ENCODE results near the gene EHMT2.
A peak's percentile ranks its signal among the peaks of the same experiment; 100 is the strongest.

EHMT2 gene

GRCh38 chr6:31836047-31836473 lies 61.4 kb downstream of the EHMT2 start:
- no peaks in the 10 kb centered on the region for H3K9me3 Mint-ChIP-seq
- H3K4me3 Mint-ChIP-seq = peak overlapping the region; percentile 99
- DNase-seq = no peak
- H3K27me3 Mint-ChIP-seq = no peaks in the 10 kb centered on the region
- H3K27ac Mint-ChIP-seq = peak overlapping the region; percentile 98
- peaks cover 37% of the 10 kb centered on the region for H3K4me1 Mint-ChIP-seq (ENCODE audit: low read depth)
- H3K36me3 Mint-ChIP-seq (ENCODE audit: low read depth) = peaks cover 78% of the 10 kb centered on the region

DNA sequence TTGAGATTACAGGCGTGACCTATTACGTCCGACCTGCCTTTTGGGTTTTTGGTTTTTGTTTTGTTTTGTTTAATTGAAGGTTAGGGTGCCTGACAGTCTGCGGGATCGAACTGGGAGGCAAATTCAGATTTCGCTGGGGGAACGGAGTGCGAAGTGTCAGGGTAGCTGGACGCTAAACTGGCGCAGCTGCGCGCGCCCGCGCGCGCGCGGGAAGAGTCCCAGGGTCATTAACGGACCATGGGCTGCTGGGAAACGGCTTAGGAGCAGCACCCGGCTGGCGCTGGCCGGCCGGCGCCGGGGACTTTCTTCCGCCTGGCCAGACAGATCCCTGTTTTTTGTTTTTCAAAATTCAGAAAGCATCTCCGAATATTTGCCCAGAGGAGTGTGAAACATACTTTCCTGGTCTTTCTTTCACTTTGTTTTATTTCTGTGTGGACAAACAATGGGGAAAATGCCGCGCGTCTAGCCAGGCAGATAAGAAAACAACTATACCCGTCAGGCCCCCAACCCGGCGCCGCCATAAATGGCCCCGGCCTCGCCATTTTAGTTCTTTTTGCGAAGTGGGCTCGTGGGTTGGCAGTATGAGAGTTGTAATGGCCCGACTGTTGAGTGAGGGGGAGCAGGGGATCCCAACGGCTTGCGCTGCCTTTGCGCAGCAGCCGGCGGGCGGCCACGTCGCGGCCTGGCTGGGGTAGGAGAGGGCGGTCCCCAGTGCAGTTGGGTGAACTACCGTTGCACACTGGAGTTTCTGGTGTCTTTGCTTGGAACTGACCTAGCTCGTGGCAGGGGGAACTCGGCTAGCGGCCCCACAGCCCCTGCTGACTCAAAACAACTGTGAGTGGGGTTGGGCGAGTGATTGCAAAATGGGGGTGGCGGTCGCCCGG lies 62.9 kb downstream of the EHMT2 start:
- peak; percentile 90 for DNase-seq
- Mint-ChIP-seq H3K4me3 (peak overlapping the region; percentile 99), H3K36me3 (ENCODE audit: low read depth) (peaks cover 77% of the 10 kb centered on the region), H3K4me1 (ENCODE audit: low read depth) (peaks cover 37% of the 10 kb centered on the region), H3K27me3 (no peaks in the 10 kb centered on the region), H3K27ac (peak overlapping the region; percentile 98), H3K9me3 (no peaks in the 10 kb centered on the region)

GRCh38 chr6:31831350-31832215 lies 65.9 kb downstream of the EHMT2 start:
- peaks cover 31% of the 10 kb centered on the region for H3K4me1 Mint-ChIP-seq (ENCODE audit: low read depth)
- peaks cover 53% of the 10 kb centered on the region for H3K36me3 Mint-ChIP-seq (ENCODE audit: low read depth)
- peak overlapping the region; percentile 88 for H3K4me3 Mint-ChIP-seq
- no peaks in the 10 kb centered on the region for H3K27me3 Mint-ChIP-seq
- no peaks in the 10 kb centered on the region for H3K9me3 Mint-ChIP-seq
- H3K27ac Mint-ChIP-seq = peak overlapping the region; percentile 89
- DNase-seq = no peak

DNA sequence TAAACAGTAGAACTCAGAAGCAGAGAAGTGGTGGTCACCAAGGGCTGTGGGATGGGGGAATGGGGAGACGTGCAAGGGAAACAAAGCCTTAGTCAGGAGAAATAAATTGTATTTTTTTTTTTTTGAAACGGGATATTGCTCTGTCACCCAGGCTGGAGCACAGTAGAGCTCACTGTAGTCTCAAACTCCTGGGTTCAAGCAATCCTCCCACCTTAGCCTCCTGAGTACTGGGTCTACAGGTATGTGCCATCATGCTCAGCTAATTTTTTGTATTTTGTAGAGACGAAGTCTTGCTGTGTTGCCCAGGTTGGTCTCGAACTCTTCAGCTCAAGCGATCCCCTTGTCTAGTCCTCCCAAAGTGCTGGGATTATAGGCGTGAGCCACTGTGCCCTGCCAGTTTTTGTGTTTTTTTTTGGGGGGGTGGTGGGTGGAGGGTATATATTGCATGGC lies 66.6 kb downstream of the EHMT2 start:
- Mint-ChIP-seq H3K27me3 (no peaks in the 10 kb centered on the region), H3K9me3 (no peaks in the 10 kb centered on the region), H3K27ac (peak overlapping the region; percentile 89), H3K4me1 (ENCODE audit: low read depth) (peaks cover 36% of the 10 kb centered on the region), H3K36me3 (ENCODE audit: low read depth) (peaks cover 46% of the 10 kb centered on the region), H3K4me3 (peak overlapping the region; percentile 88)
- DNase-seq = no peak

Data from activated T-cell treated with anti-CD3 and anti-CD28 coated beads, Interleukin-2, amount 50 U/mL, for 24 hours (primary cell).